Mesothelial cell of epicardium (in vitro differentiated cells): ENCODE measurements around the gene DPYD. TPM values are rescaled to one million over a fixed set of nuclear protein-coding genes. Genes with fewer than 3 reads are reported as not detected.
A peak's percentile ranks its signal among the peaks of the same experiment; 100 is the strongest.

Experiments
- DNase-seq, 2 experiments: peaks; one replicate each; pipeline ENCODE4 v3.0.0; 2021; ENCODE audit warnings: low spot score in 2 of 2; ENCODE audit not compliant: unreplicated experiment in 2 of 2
- H3K27ac Mint-ChIP-seq: 2 replicates; pipeline ENCODE4 v1.8.0; 2021; ENCODE audit warnings: mixed read lengths
- H3K27me3 Mint-ChIP-seq: 2 replicates; pipeline ENCODE4 v1.8.0; 2021; ENCODE audit warnings: low read depth, mixed read lengths
- H3K36me3 Mint-ChIP-seq: 2 replicates; pipeline ENCODE4 v1.8.0; 2021; ENCODE audit warnings: mixed read lengths
- H3K4me1 Mint-ChIP-seq: 2 replicates; pipeline ENCODE4 v1.8.0; 2021; ENCODE audit warnings: mixed read lengths
- H3K4me3 Mint-ChIP-seq: 2 replicates; pipeline ENCODE4 v1.8.0; 2021; ENCODE audit warnings: mild to moderate bottlenecking, moderate library complexity, mixed read lengths
- H3K9me3 Mint-ChIP-seq: 2 replicates; pipeline ENCODE4 v1.8.0; 2021; ENCODE audit warnings: mixed read lengths
- total RNA-seq: library from RNA; stranded (reverse); gene quantifications from 3 replicates; pipeline ENCODE4 v1.2.1, GENCODE V29; 2021
- TF ChIP-seq, protein P1 (sequence below): fragments of 200-600 bp; sonication (generic); IDR thresholded peaks from one replicate; pipeline ENCODE4 v1.5.0; 2021; ENCODE audit warnings: antibody characterized with exemption; ENCODE audit not compliant: unreplicated experiment

DPYD gene
- total RNA-seq, 1 donor from 2014 or later: 13.3 TPM

DNA sequence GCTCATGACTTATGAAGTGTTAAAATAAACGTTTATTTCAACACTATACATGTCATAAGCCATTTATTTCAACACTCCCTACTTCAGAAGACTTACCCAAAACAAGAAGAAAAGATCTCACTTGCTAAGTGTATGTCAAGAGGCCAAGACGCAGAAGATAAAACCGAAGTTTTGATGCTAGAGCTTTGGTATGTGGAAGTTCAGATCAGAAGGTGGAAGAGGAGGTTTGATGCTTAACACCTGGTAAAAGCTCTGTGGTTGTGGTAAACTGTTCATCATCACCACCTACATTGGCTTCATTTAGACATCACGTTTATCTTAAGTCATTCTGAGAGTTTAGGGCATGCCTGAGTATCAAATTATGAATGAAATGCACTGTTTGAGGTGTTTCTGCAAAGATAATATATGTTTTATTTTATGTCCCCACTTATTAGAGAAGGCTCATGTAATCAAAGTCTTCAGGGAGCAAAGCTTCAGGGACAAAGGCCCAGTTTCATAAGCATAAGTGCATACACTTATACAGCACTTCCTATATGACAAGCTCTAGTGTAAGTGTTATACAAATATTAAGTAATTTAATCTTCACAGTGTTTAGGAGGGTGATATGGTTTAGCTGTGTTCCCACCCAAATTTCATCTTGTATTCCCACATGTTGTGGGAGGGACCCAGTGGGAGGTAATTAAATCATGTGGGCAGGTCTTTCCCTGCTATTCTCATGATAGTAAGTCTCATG, 665.9 kb downstream of the DPYD start:
- Mint-ChIP-seq H3K27ac (no peak overlapping the region), H3K36me3 (no peaks in the 10 kb centered on the region), H3K9me3 (no peaks in the 10 kb centered on the region), H3K4me3 (no peak overlapping the region), H3K4me1 (no peaks in the 10 kb centered on the region), H3K27me3 (peaks cover 1% of the 10 kb centered on the region)
- TF ChIP-seq, protein P1, sequence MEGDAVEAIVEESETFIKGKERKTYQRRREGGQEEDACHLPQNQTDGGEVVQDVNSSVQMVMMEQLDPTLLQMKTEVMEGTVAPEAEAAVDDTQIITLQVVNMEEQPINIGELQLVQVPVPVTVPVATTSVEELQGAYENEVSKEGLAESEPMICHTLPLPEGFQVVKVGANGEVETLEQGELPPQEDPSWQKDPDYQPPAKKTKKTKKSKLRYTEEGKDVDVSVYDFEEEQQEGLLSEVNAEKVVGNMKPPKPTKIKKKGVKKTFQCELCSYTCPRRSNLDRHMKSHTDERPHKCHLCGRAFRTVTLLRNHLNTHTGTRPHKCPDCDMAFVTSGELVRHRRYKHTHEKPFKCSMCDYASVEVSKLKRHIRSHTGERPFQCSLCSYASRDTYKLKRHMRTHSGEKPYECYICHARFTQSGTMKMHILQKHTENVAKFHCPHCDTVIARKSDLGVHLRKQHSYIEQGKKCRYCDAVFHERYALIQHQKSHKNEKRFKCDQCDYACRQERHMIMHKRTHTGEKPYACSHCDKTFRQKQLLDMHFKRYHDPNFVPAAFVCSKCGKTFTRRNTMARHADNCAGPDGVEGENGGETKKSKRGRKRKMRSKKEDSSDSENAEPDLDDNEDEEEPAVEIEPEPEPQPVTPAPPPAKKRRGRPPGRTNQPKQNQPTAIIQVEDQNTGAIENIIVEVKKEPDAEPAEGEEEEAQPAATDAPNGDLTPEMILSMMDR: no peak
- DNase-seq: no peak

DNA sequence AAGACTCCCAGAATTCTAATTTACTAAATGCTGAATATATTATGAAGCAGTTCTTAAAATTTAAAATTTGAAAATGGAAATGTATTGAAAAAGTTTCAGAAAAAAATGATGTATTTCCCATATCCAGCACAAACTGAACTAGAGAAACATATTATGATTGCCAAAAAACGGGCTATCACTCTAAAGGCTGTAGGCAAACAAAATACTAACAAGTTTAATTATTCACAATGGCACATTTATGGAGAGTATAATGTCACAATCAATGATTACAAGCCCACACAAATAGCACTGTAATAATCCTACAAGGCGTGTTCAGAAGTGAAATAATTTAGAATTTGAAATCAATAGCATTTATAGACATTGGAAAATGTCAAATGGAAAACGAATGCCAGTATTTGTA, 667.9 kb downstream of the DPYD start:
- Mint-ChIP-seq H3K9me3 (peaks cover 5% of the 10 kb centered on the region), H3K4me1 (no peaks in the 10 kb centered on the region), H3K27ac (no peak overlapping the region), H3K36me3 (no peaks in the 10 kb centered on the region), H3K4me3 (no peak overlapping the region), H3K27me3 (peaks cover 1% of the 10 kb centered on the region)
- TF ChIP-seq, protein P1: no peak
- DNase-seq: no peak

DNA sequence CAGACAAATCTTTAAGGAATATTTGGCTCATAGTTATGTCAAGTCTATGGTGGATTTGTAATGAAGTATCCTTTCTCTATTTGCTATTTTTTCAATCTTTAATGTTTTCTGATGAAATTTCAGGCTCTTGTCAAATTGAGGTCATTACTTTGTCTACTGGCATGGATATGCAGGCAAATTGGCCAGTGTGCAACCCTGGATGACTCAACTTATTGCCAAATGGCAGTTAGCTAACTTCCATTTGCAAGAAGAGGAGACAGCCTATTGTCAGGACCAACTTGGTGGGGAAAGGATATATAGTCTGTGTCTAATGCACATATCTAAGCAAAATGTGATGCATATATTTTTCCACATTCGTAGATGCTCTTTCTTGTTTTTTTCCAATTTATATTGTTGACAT, 668.8 kb downstream of the DPYD start:
- TF ChIP-seq, protein P1: no peak
- DNase-seq: no peak
- peaks cover 9% of the 10 kb centered on the region for H3K9me3 Mint-ChIP-seq
- H3K4me3 Mint-ChIP-seq: no peak overlapping the region
- no peaks in the 10 kb centered on the region for H3K4me1 Mint-ChIP-seq
- H3K27me3 Mint-ChIP-seq: peaks cover 1% of the 10 kb centered on the region
- H3K27ac Mint-ChIP-seq: no peak overlapping the region
- no peaks in the 10 kb centered on the region for H3K36me3 Mint-ChIP-seq

DNA sequence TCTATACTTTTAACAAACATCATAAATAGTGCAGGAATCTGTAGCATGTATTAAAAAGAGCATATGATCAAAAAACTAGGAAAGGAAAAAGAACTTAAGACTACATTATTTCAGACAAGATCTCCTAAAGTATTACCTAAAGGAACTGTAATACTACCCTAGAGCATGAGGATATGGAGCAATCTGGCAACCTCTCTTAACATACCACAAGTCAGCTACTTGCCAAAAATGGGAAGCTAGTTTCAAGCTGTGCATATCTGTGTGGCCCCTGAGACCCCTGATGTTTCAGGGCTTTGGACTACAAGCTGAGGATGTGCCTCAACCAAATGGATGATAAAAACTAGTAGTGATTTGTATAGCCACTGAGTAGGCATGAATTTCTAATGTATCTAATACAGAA, 673.6 kb downstream of the DPYD start:
- H3K27me3 Mint-ChIP-seq: no peaks in the 10 kb centered on the region
- TF ChIP-seq, protein P1: no peak
- no peak overlapping the region for H3K4me3 Mint-ChIP-seq
- DNase-seq: no peak
- no peaks in the 10 kb centered on the region for H3K4me1 Mint-ChIP-seq
- H3K36me3 Mint-ChIP-seq: no peaks in the 10 kb centered on the region
- H3K27ac Mint-ChIP-seq: no peak overlapping the region
- H3K9me3 Mint-ChIP-seq: peaks cover 9% of the 10 kb centered on the region

DNA sequence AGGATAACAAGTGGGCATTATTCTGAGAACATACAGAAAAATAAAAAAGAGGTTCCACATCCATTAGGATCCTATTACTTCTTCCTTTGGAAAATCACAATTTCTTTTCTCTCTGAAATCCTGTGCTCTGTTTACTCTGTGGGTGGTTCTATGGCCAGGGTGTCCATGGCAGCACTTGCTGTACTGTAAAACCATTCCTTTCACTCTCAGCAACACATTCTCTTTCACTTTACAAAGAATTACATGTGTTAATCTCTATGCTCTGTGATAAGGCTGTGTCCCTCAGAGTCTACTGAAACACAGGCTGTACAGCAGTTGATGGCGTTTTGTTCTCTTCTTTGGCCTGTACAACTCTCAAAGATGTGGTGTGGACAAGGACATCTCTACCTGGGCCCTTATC, 675.2 kb downstream of the DPYD start:
- TF ChIP-seq, protein P1: no peak
- no peak for DNase-seq
- no peaks in the 10 kb centered on the region for H3K27me3 Mint-ChIP-seq

DNA sequence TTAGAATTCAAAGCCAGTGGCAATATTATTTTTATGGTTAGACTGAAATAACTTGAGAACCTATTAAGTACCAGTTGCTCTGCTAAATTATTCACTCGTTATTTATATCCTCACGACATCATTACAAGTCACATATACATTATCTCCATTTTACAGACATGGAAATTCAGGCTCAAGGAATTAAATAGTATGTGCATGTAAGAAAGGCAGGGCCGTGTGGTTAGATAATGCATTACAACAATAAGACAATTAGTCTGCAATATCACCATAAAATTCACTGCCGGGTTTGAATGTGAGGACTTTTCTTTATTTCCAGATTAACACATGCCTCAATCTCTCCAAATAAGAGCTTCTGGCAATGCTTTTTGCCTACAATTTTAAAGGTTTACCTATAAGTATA, 675.8 kb downstream of the DPYD start:
- no peak for DNase-seq
- no peaks in the 10 kb centered on the region for H3K36me3 Mint-ChIP-seq
- H3K4me3 Mint-ChIP-seq: no peak overlapping the region
- no peaks in the 10 kb centered on the region for H3K4me1 Mint-ChIP-seq
- no peaks in the 10 kb centered on the region for H3K27me3 Mint-ChIP-seq
- TF ChIP-seq, protein P1: peak; percentile 44
- H3K27ac Mint-ChIP-seq: no peak overlapping the region
- H3K9me3 Mint-ChIP-seq: peaks cover 9% of the 10 kb centered on the region

More for the DNA sequence above, 675.2 kb downstream of the DPYD start:
- Mint-ChIP-seq H3K9me3 (peaks cover 9% of the 10 kb centered on the region), H3K4me1 (no peaks in the 10 kb centered on the region), H3K4me3 (no peak overlapping the region), H3K27ac (no peak overlapping the region), H3K36me3 (no peaks in the 10 kb centered on the region)
